NCI-H2029 (cell line): ENCODE measurements around the gene RBFOX1.

Source experiments
- DNase-seq: peaks from one replicate; lab custom pipeline; 2025; lab: John Stamatoyannopoulos, UW

Gene RBFOX1

DNA sequence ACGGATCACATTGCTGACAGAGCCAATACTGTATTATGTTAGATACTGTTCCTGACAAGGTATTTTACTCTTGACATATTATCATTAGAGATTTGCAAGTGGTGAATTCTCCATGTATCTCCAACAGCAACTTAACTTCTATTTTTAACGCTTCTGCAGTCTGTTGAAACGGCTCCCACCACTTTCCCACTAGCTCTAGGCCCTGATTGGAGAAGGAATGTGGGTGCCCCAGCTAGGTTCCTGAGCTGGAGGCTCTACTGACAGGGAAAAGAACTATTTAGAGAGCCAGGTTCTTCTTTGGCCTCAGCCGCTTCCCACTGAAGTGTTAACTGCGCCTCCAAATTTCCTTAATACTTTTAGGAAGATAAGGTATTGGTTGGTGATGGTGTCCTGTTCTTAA, 191.8 kb downstream of the RBFOX1 start:
- no peak for DNase-seq

DNA sequence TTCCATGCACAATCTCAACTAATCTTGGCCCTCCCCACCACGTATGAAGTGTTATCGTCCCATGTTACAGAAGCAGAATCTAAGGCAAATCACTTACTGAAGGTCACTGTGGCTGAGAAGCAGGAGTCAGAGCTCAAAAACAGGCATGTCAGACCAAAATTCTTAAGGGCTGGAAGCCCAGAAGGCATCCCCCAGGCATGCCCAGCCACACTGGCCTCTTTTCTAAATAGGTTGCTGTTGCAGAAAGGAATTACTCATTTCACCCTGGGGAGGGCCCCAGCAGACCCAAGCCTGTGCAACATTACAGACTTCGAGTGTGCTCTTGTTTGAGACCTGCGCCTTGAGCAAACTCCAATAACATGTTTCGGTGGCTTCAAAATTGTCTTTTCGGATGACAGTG, 194.1 kb downstream of the RBFOX1 start:
- no peak for DNase-seq

DNA sequence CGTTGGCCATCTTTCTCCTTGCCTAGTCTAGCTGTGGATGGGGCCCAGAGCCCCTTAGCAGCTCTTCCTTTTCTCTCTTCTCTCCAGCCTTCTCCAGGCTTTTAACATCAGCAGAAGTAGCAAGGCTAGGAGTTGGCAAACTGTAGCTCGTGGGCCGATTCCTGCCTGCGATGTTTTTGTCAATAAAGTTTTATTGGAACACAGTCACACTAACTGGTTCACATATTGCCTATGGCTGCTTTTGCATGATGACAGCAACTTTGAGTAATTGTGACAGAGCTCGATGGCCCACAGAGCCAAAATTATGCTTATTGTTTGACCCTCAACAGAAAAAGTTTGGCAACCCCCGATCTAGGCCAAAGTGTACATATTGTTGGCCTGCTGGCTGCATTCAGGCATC, 199.9 kb downstream of the RBFOX1 start:
- no peak for DNase-seq

DNA sequence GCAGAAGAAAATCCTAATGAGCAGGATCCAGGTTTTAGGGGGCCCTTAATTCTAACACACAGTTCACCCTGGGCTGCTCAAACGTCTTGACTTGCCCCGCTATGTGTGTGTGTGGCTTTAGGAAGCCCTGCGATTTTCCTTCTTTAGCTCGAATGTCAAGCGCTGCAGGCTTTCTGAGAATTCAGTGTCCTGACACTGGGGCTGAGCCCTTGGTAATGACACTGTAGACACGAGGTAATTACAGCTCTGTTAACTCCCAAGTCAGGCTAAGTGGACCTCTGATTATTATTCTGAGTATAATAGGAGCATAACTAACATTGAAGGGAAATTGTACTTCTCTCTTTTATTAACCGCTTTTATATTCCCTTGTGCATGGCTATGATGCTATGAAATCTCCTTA, 202.1 kb downstream of the RBFOX1 start:
- no peak for DNase-seq

DNA sequence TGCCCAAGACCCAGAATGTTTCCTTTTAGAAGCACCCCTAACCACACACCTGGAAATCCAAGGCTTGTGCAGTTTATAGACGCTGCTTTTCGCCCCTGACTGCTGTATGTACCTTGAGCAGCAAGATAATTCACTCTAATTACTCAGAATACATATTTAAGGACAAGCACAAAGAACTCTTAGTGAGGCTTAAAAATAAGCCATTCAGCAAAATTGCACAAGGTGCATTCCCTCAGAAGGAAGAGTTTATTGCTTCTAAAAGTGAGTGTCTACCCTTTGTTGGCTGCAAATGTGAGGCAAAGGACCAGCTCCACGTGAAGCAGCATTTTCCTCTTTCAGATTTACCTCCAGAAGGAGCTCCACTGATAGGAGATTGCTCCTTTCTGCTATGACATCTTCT, 208.4 kb downstream of the RBFOX1 start:
- no peak for DNase-seq

DNA sequence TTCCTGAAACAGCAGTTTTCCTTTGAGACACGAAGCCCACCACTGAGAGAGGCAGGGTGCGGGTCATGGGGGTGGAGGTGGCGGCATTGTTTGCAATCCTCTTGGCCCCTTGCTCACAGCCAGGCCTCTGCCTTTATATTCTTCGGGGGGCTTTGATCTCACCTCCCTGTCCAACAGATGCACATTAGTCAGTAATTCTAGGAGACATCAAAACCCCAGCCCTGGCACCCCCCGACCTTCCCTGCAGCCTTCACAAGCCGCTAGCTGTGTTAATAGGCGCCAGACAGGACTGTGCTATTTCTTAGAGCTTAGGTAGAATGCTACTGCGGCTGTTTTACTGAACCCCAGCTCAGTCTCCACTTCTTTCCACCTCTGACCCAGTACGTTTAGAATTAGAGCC, 212.6 kb downstream of the RBFOX1 start:
- DNase-seq = no peak

DNA sequence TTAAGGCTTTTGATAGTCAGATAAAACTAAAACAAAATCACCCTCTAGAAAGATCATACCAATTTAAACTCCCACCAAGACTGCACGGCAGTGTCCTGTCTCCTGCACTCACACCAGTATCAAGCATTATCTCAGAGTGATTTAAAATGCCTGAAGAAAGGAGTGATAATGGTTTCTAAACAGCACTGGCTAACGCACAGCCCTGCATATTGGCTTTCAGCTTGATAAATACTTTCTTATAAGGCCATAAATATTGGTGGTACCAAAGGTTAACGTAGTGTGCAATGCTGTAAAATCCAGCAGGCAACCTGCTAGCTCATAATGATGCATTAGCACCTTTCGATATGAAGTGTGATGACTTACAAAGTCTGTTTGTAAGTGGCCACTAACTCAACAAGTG, 214.3 kb downstream of the RBFOX1 start:
- no peak for DNase-seq

DNA sequence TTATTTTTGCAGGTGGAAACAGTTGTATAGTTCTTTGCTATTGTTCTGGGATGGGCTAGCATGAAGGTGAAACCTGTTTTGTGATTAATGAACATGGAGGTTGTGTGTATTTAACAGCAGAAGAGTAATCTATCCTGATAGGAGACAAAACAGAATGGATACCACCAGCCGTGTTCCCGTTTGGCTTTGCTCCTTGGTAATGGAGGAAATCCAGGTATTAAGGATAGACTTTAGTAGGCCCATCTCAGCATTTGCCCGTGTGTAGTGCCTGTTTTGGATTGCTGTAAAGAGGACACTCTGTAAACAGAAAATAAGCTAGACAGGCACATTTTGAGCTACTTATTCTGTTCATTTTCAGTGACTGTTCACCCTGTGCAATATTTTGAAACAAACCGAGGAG, 215.1 kb downstream of the RBFOX1 start:
- no peak for DNase-seq

DNA sequence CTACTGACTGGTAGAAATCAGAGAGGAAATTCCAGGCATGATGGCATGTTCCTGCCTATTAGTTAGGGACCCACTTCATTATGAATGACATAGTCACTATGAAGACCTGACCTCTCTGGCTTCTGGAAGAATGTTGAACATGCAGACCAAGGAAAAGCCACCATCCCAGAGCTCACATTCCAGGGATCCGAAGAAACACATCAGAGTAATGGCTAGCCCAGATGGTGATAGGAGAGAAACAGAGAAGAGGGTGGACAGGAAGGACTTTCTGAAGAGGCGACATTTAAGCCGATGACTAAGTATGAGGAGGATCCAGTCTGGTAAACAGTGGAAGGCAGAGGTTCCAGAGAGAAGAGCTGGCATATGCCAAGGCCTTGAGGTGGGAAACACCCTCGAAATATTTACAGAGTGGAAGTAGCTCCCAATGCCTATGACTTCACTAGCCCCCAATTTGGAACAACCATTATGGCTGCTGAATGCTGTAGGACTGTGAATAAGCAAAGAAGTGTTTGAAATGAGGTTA, 216.2 kb downstream of the RBFOX1 start:
- no peak for DNase-seq

DNA sequence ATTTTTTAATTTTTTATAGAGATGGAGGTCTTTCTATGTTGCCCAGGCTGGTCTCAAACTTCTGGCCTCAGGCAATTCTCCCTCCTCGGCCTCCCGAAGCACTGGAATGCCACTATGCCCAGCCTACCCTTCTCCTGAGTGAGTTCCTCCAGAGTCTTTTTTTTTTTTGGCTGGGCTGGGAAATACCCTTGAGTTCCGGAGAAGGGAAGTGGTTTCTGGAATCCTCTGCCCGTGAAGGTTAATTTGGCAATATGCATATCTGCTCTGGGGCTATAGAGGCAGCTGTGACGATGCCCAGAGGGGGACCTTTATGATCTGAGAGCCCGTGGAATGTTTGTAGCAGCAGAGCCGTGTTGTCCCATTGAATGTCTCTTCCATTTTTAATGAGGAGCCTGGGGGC, 217.5 kb downstream of the RBFOX1 start:
- no peak for DNase-seq

DNA sequence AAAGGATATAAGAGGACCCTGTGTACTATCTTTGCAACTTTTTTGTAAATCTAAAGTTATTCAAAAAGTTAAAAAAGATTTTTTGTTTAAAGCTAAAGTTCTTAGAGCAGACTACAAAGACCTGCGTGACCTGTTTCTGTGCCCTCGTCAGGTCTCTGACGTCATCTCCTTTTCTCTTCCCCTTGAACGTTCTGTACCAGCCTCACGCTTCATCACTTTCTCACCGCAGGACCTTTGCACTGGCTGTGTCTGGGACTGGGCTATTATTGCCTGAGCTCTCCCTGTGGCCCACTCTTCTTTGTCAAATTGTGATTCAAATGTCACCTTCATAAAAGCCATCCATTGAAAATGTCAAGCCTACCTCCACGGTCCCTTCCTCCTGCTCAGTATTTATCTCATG, 222.8 kb downstream of the RBFOX1 start:
- no peak for DNase-seq

DNA sequence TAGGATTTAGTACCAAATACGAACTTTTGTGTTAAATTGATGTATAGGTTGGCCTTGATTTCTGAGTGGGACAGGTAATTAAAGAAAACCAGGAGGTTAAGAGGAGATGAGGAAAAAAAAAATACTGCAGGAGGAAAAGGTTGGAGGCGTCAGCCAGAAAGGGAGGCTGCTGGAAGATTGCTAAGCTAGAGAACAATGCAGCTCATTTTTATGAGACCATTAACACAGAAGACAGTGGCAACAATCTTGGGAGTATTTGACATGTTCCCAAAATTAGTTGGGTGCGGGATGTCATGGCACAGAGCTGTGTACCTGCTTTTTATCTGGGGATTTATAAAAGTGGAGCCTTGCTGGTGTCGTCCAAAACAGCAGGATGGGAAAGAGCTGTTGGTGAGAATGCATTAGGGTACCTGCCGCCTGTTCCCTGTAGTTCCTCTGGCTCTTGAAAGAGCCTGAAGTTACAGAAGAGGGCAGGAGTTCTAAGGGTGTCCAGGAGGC, 229.3 kb downstream of the RBFOX1 start:
- DNase-seq = no peak

DNA sequence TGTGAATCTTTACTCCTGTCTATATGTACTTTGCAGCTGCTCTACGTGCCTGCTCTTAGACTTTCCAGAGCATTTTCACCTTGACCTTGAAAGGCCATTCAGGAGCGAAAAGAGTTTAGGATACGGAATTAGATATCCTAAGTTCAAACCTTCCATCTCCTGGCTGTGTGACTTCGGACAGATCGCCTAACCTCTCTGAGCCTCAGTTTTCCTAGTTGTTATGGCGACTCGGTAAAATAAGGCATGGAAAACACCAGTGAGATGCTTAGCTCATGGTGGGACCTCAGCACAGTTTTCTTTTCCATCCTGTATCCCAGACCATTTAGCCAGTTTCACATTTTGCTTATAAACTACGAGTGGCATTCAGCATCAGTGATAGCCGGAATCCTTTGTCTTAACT, 233.7 kb downstream of the RBFOX1 start:
- no peak for DNase-seq

DNA sequence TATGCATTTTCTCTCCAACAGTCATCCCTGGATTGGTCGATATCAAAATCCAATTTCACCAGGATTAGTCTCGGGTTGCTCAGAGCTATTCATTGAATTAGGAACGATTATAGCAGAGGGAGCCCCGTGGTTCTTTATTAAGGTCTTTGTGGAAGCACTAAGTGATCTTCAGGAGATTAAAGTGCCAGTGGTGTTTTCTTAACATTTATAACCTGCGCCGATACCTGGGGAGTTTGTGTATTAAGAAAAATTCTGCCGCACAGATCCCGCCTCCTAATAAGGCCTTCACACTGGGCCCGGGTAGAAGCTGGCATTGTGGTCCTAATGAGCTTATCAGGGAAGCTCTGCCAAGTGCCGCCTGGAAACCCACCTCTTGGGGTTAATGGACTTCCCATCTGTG, 238.7 kb downstream of the RBFOX1 start:
- DNase-seq = no peak

DNA sequence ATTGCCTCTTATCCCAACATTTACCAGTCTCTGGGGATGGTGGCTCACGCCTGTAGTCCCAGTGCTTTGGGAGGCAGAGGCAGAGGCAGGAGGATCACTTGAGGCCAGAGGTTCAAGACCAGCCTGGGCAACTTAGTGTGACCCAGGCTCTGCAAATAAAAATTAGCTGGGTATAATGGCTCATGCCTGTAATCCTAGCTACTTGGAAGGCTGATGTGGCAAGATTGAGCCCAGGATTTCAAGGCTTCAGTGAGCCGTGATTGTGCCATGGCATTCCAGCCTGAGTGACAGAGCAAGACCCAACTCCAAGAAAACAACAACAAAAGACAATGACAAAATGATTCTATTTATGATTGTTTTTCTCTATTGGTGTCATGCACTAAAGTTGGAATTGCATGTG, 244.9 kb downstream of the RBFOX1 start:
- no peak for DNase-seq

DNA sequence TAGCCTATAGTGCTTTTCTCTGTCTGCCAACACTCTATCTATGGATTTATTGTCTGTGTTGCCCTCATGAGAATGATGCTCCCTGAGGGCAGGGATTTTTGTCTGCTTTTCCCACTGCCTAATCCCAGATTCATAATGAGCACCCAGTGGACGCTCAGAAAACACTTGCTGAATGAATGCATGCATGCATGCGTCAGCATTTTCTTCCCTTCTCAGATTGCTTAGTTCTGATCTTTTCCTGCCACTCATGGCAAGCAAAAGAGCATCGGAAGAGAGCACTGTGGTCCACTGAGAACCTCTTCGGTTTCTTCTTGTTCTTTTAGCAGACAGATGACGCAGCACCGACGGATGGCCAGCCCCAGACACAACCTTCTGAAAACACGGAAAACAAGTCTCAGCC, 246.8 kb downstream of the RBFOX1 start:
- no peak for DNase-seq

DNA sequence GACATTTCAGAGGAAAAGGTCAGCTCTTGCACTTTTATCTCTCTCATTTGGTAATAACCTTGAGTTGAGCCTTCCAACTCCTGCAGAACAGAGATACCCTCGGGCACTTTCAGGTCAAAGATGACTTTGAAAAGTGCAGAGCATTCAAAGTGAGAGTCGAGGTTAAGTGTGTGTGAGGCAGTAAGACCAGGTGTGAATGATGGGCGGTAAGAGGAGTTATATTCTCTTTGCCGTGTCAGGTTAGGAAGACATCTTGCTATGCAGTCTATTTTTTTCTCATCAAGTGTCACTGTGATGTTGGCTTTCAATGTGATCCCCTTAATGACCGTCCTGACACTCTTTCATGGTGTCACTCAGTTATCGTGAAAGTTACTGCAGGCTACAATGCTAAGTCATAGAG, 248.5 kb downstream of the RBFOX1 start:
- DNase-seq = no peak

DNA sequence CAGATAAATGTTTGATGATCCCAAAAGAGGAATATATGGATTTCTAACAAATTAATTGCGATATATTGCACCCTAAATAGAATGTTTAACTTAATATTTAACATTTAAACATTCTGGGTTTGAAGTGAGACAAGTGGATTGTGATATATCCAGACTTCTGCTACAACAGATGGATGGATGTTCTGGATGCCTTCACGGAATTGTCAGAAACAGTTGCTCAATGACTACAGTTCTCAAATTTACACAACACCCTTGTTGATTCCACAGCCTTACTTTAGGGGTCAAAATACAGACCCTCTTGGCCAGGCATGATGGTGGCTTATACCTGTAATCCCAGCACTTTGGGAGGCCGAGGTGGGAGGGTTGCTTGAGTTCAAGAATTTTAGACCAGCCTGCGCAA, 250.8 kb downstream of the RBFOX1 start:
- DNase-seq = no peak

DNA sequence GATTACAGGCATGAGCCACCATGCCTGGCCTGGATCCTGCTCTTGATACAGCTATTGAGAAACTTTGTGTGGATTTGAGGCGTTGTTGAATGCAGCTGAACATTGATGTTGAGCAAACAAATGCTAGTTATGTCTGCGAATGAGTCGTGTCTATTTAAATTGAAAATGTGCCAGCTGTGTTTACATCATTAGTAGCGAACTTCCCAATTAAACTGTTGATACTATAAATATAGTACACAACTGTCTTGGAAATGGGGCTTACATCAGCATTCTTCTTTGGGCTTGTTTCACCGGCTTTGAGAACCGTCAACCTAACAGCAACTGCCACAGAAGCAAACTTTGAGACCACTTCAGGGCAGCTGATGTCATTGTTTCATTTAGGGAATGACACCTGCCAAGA, 251.9 kb downstream of the RBFOX1 start:
- no peak for DNase-seq

DNA sequence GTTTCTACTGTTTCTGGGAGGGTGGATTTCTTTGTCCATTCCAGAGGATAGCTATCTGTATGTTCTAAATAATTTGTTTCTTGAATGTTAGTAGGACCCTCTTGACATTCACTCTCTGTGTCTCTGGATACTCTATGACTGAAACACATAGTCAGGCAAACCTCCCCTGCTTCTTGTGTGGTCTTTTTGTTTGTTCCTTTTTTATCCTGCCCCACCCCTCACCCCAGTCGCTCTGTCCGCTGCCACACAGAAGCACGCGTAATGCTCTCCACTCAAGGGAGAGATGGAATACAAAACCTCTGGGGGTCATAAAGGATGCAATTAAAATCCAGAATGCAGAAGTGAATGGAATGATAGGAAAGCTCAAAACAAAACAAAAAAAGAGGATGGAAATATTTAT, 253.1 kb downstream of the RBFOX1 start:
- no peak for DNase-seq

DNA sequence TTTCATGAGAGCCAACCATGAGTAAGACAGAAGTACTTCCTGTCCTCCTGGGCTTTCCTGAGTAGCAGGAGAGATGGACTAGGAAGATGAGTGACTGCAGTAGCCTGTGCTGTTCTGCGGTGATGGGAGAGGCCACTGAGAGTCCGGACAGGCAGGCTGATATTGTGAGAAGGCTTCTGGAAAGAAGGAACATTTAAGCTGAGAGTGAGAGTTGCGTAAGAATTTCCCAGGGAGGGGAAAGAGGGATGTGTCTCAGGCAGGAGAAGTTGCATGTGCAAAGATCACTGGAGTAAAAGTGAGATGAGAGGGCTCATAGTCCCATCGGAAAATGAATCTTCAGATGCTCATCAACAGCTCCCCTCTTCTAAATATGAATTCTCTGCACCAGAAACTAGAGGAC, 258.3 kb downstream of the RBFOX1 start:
- DNase-seq = no peak

DNA sequence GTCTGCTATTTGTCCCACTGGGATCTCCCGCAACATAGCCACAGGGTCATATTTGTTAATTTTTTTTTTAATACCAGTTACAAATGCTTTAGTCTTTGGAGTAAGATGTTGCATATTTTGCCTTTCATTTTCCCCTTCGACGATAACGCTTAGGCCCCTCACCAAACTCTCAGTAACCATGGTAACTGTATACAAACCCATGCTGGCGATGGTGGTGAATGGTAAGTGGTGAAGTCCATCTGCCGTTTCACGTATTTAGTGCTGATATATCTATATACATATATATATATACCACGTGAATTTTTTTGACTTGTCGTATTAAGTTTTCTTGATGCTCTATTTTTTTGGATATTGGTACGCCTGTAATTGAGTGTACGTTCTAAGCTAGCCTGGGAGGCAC, 263.7 kb downstream of the RBFOX1 start:
- DNase-seq = no peak

DNA sequence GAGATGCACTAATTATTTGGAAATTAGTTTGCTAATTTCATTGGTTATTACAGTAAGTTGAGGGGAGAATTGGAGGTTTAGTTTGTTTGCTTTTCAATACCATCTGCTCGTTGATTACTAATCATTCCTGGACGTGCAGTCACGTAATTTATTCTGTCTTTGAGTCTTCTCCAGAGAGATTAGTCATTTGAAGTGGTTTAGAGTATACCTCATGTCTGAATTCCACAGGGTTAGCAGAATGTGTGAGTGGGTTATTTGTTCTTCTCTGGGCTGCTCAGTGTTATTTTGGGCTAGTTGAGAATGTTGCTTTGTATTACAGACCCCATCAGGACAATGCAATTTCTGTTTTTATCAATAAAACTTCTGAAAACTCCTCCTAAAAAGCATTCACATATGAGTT, 265.0 kb downstream of the RBFOX1 start:
- no peak for DNase-seq

DNA sequence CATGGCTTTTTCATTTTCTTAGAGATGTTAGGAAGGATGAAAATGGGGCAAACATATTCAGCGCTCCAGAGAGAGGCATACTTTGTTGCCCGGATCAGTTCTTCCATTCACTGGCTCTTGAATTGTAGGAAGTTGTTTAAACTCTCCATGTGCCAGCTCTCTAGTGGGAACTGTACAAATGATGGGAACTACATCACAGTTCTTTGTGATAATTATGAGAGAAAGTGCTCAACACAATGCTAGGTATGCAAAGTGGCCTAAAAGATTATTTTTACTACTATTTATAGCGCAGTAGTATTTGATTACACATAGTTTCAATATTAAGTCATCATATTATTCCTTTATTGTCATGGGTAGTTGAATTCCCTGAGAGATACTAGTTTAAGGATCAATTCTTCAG, 268.5 kb downstream of the RBFOX1 start:
- no peak for DNase-seq
